ENCODE measurements around the gene OR5A2. TPM values are rescaled to one million over a fixed set of nuclear protein-coding genes. Genes with fewer than 3 reads are reported as not detected.
"Not testable (repeated sequence)": the region's sequence is repeated elsewhere in the genome, so short reads cannot be mapped to it uniquely, and the experiment has no call there.

OR5A2 gene
- total RNA-seq, 1 donor, result not detected

GRCh38 chr11:59416613-59417012, 9.6 kb downstream of the OR5A2 start:
- peaks cover 19% of the 10 kb centered on the region for H3K4me1 ChIP-seq (ENCODE audit: insufficient read depth, low read length)
- no peak overlapping the region for H3K4me3 ChIP-seq (ENCODE audit: low read length)

DNA sequence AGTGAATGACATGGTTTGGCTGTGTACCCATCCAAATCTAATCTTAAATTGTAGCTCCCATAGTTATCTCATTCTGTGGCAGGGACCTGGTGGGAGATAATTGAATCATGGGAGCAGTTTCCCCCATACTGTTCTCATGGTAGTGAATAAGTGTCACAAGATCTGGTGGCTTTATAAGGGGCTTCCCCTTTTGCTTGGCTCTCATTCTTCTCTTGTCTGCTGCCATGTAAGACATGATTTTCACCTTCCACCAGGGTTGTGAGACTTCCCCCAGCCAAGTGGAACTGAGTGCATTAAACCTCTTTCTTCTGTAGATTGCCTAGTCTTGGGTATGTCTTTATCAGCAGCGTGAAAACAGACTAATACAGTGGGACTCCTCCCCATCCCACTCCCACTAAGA, 11.1 kb downstream of the OR5A2 start:
- H3K9me3 ChIP-seq (ENCODE audit: low read depth, low read length), result peaks cover 17% of the 10 kb centered on the region
- H3K4me1 ChIP-seq (ENCODE audit: insufficient read depth, low read length), result peaks cover 19% of the 10 kb centered on the region
- H3K4me3 ChIP-seq (ENCODE audit: low read length), result no peak overlapping the region
- peaks cover 6% of the 10 kb centered on the region for H3K27me3 ChIP-seq (ENCODE audit: insufficient read depth, low read length)

More at GRCh38 chr11:59416613-59417012, 9.6 kb downstream of the OR5A2 start:
- Histone ChIP-seq H3K27me3 (ENCODE audit: insufficient read depth, low read length) (peaks cover 6% of the 10 kb centered on the region), H3K9me3 (ENCODE audit: low read depth, low read length) (peaks cover 4% of the 10 kb centered on the region)

DNA sequence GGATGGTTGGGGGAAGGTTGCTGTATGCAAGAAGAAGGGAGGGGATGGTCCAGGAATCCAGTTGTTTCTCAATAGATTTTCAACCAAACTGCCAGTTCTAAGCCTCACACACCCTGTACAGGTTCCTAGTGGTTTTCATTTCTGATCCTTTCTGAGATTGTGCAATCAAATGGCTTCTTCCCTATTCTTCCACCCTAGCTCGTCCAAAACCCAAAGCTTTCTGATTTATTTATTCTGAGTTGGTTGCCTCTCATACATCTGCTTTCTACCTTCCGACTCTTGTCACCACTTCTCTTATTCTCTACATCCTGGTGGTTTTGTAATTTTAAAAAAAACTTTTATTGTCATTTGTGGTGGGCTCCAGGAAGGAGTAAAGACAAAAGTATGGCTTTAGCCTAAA, 12.6 kb downstream of the OR5A2 start:
- Histone ChIP-seq H3K9me3 (ENCODE audit: low read depth, low read length) (peaks cover 27% of the 10 kb centered on the region), H3K27me3 (ENCODE audit: insufficient read depth, low read length) (peaks cover 6% of the 10 kb centered on the region), H3K4me1 (ENCODE audit: insufficient read depth, low read length) (peaks cover 19% of the 10 kb centered on the region), H3K4me3 (ENCODE audit: low read length) (no peak overlapping the region)

DNA sequence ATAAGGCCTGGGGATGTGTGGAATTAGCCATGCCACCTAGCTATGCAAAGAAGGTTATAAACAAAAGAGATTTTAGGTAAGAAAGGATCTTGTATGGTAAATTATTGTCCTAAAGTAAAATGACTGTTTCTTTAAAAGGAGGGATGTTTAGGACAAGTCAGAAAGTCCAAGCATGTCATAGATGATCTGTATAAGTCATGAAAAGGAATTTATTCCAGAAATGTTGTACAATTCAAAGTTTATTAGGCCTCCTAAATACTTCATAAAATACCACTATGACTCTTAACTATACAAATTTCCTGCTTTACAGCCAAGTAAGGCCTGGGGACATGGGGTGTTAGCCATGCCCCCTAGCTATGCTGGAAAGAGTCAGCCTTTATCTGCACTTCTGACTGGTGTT, 22.7 kb downstream of the OR5A2 start:
- Histone ChIP-seq H3K4me3 (ENCODE audit: low read length) (no peak overlapping the region), H3K27me3 (ENCODE audit: insufficient read depth, low read length) (no peaks in the 10 kb centered on the region), H3K4me1 (ENCODE audit: insufficient read depth, low read length) (no peaks in the 10 kb centered on the region), H3K9me3 (ENCODE audit: low read depth, low read length) (peaks cover 16% of the 10 kb centered on the region)

DNA sequence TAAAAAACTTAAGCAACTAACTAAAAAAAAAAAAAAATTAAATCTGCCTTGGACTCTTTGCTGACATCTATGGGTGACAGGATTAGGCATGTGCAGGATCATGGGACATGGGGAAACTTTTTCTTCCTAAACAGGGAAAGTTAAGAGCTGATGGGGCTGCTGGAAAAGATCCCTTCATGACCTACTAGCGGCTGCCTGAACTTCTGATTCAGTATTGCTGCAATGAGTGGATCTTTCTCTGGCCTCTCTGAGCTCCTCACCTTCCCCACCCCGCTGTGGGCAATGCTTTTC, 25.0 kb downstream of the OR5A2 start:
- Histone ChIP-seq H3K4me1 (ENCODE audit: insufficient read depth, low read length) (no peaks in the 10 kb centered on the region), H3K9me3 (ENCODE audit: low read depth, low read length) (peaks cover 16% of the 10 kb centered on the region), H3K27me3 (ENCODE audit: insufficient read depth, low read length) (no peaks in the 10 kb centered on the region), H3K4me3 (ENCODE audit: low read length) (no peak overlapping the region)

DNA sequence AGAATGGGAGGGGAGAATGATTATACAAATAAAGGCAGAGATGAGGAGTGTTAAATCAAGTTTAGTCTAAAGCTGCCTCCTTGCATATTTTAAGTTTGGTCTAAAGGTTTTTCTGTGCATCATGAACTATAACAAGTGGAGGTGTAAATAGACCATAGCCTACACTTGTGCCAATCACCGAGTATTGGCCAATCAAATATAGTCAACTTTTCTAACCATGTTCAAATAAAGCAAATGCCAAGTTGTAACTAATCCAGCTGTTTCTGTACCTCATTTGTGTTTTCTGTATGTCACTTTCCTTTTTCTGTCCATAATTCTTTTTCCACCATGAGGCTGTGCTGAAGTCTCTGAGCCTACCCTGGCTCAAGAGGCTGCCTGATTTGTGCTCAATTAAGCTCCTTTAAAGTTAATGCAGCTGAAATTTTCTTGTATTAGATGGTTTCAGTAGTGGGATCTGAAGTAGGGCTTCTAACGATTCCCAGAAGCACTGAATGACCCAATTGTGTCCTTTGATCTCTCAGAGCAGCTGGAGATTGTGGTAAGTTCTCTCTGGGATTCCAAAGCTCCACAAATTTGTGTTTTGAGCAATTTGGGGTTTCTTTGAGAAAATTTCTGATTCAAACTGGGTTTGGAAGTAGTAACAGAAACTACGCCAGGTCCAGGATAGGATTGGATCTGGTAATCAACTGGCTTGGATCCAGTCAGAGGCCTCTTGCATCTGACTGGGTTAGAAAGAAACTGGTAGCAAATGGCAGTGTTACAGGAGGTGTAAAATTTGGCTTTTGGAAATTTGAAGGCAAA, 25.6 kb downstream of the OR5A2 start:
- H3K27me3 ChIP-seq (ENCODE audit: insufficient read depth, low read length), result no peaks in the 10 kb centered on the region
- H3K4me1 ChIP-seq (ENCODE audit: insufficient read depth, low read length), result no peaks in the 10 kb centered on the region
- H3K4me3 ChIP-seq (ENCODE audit: low read length), result no peak overlapping the region
- H3K9me3 ChIP-seq (ENCODE audit: low read depth, low read length), result peaks cover 16% of the 10 kb centered on the region

- H3K4me1 ChIP-seq (ENCODE audit: insufficient read depth, low read length), result no peaks in the 10 kb centered on the region
- H3K9me3 ChIP-seq (ENCODE audit: low read depth, low read length), result no peaks in the 10 kb centered on the region
- H3K4me3 ChIP-seq (ENCODE audit: low read length), result no peak overlapping the region
- H3K27me3 ChIP-seq (ENCODE audit: insufficient read depth, low read length), result no peaks in the 10 kb centered on the region
Observed at GRCh38 chr11:59394186-59394585, 32.0 kb downstream of the OR5A2 start.

DNA sequence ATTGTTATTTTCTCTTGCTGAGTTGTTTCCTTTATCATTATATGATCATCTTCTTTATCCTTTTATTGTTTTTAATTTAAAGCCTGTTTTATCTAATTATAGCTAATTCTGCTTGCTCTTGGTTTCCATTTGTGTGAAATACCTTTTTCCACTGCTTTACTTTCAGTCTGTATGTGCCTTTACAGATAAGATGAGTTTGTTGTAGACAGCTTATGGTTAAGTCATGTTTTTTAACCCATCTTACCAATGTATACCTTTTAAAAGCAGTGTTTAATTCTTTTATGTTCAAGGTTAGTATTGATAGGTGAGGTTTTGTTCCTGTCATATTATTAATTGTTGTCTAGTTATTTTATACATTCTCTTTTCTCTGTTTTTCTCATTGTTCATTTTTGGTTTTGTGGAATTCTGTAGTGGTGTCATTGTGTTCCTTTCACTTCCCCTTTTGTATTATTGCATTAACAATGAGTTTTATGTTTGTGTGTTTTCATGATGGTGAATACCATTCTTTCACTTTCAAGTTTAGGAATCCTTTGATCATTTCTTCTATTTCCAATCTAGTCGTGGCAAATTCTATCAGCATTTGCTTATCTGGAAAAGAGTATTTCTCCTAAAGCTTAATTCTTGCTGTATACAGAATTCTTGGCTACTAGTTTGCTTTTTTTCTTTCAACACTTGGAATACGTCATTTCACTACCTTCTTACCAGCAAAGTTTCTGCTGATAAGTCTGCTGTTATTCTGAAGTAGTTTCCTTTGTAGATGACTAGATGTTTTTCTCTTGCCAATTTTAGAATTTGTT, 45.8 kb downstream of the OR5A2 start:
- Histone ChIP-seq H3K4me3 (ENCODE audit: low read length) (no peak overlapping the region), H3K4me1 (ENCODE audit: insufficient read depth, low read length) (no peaks in the 10 kb centered on the region), H3K9me3 (ENCODE audit: low read depth, low read length) (peaks cover 9% of the 10 kb centered on the region), H3K27me3 (ENCODE audit: insufficient read depth, low read length) (no peaks in the 10 kb centered on the region)

DNA sequence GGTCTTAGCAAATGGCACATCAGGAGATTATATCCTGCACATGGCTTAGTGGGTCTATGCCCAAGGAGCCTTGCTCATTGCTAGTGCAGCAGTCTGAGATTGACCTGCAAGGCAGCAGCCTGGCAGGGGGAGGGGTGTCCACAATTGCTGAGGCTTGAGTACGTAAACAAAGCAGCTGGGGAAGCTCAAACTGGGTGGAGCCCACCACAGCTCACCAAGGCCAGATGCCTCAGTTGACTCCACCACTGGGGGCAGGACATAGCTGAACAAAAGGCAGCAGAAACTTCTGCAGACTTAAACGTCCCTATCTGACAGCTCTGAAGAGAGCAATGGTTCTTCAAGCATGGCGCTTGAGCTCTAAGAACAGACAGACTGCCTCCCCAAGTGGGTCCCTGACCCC, 53.9 kb downstream of the OR5A2 start:
- H3K27me3 ChIP-seq (ENCODE audit: insufficient read depth, low read length); H3K9me3 ChIP-seq (ENCODE audit: low read depth, low read length); H3K4me1 ChIP-seq (ENCODE audit: insufficient read depth, low read length); H3K4me3 ChIP-seq (ENCODE audit: low read length): not testable (repeated sequence)

DNA sequence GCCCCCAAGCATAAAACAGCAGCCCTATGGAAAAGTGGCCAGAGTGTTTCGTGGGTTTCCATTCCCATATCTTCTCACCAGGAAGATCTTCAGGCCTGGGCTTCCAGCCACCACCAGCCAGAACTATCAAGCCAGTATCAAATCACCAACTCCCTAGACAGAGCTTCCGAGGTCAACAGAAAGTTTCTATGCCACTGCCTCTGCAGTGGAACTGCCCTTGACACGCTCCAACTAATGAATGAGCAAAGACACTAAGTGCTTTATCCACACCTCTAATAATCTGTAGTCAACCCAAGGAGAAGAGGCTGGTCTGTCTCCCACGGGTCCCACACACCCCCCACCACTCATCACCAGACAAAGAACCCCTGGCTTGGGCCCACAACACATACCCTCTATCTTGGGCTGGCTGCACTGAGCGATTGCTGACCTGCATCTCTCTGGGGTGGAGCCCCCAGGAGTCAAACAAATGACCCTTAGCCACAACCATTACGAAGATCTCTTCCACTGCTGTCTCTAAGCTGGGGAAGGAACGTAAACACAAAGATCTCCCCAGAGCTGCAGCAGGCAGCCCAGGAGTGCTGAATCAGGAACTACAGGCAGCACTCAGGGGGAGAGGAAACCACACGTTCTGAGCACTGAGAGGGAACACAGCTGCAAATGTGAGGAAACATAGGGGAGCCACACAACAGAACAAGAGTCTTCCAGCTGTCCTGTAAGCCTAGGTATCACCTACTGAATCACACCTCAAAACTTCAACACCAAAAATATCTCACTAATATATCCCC, 57.8 kb downstream of the OR5A2 start:
- H3K27me3 ChIP-seq (ENCODE audit: insufficient read depth, low read length), result no peaks in the 10 kb centered on the region
- peaks cover 9% of the 10 kb centered on the region for H3K9me3 ChIP-seq (ENCODE audit: low read depth, low read length)
- no peak overlapping the region for H3K4me3 ChIP-seq (ENCODE audit: low read length)
- H3K4me1 ChIP-seq (ENCODE audit: insufficient read depth, low read length), result peaks cover 10% of the 10 kb centered on the region

Other genes starting within 250 kb of the OR5A2 start
- 84.1 TPM for gene MPEG1, start 213.5 kb downstream of the OR5A2 start, total RNA-seq
- gene OR5AN1, start 67.5 kb downstream of the OR5A2 start, total RNA-seq, result 0.10 TPM
- gene OR5A1, start 10.1 kb upstream of the OR5A2 start, total RNA-seq, result under 0.01 TPM
- gene OR4D6, start 30.5 kb upstream of the OR5A2 start, total RNA-seq, result not detected
- not detected for gene OR4D10, start 46.9 kb upstream of the OR5A2 start, total RNA-seq
- not detected for gene OR4D11, start 77.2 kb upstream of the OR5A2 start, total RNA-seq
- gene OR4D9, start 85.1 kb upstream of the OR5A2 start, total RNA-seq, result under 0.01 TPM
- gene OSBP, start 189.4 kb upstream of the OR5A2 start, total RNA-seq, result 49.3 TPM
- gene PATL1, start 242.6 kb upstream of the OR5A2 start, total RNA-seq, result 38.7 TPM